BJ (cell line): ENCODE results near the gene KCNJ1. TPM values are rescaled to one million over a fixed set of nuclear protein-coding genes. Genes with fewer than 3 reads are reported as not detected.

Source experiments
- CTCF ChIA-PET: fragments of 350-600 bp; formaldehyde crosslinking; extraction: SDS; loops from one replicate; lab custom pipeline; 2021; ENCODE audit warnings: antibody characterized with exemption, inconsistent platforms; lab: Yijun Ruan, JAX
- POLR2A ChIA-PET: fragments of 300-600 bp; sonication (Branson Sonifier 250); formaldehyde crosslinking; extraction: SDS; loops from one replicate; lab custom pipeline; 2021; ENCODE audit warnings: antibody characterized with exemption; lab: Charles Lee
- DNase-seq: peaks from one replicate; pipeline ENCODE4 v3.0.0-alpha.2; 2011; ENCODE audit warnings: low read depth
- H3K27me3 ChIP-seq: 2 replicates; pipeline ENCODE4 v1.6.0; 2011; ENCODE audit warnings: low read length; ENCODE audit not compliant: control insufficient read depth, insufficient read depth
- H3K36me3 ChIP-seq: 2 replicates; pipeline ENCODE4 v1.5.1; 2011; ENCODE audit warnings: low read length; ENCODE audit not compliant: control insufficient read depth, insufficient read depth
- H3K4me3 ChIP-seq: 2 replicates; pipeline ENCODE4 v1.5.1; 2011; ENCODE audit warnings: low read depth, mild to moderate bottlenecking, control low read depth, low read length
- polyA plus RNA-seq: library from polyadenylated mRNA; depleted of rRNA; stranded (reverse); fragments of >200 nt; gene quantifications from 2 replicates; pipeline ENCODE4 v1.2.3, GENCODE V29; 2011
- TF ChIP-seq, protein P1 (sequence below): IDR thresholded peaks from 2 replicates; pipeline ENCODE4 v1.5.1; 2011; ENCODE audit warnings: low read depth, mild to moderate bottlenecking, control low read depth, inconsistent platforms, low read length, moderate library complexity; ENCODE audit not compliant: insufficient read depth

Gene KCNJ1
- polyA plus RNA-seq, 1 experiment = not detected

DNA sequence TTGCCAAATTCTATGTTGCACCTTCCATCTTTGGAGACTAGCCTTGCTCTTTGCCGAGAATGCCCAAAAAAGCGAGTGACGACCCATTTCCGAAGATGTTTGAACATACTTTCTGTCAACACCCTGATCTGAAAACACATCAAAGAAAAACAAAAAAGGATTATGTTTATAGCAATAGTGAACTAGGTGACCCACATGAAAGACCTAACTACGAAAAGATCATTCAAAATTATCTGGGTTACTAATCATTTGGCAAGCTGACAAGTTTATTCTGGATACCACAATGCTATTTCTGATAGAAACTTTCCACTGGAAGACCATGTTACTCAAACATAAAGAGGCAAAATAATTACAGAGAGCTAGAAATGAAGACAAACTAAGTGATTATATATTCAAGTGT lies 27.0 kb downstream of the KCNJ1 start:
- DNase-seq = no peak
- peaks cover 12% of the 10 kb centered on the region for H3K27me3 ChIP-seq
- H3K36me3 ChIP-seq = no peaks in the 10 kb centered on the region
- TF ChIP-seq, protein P1, sequence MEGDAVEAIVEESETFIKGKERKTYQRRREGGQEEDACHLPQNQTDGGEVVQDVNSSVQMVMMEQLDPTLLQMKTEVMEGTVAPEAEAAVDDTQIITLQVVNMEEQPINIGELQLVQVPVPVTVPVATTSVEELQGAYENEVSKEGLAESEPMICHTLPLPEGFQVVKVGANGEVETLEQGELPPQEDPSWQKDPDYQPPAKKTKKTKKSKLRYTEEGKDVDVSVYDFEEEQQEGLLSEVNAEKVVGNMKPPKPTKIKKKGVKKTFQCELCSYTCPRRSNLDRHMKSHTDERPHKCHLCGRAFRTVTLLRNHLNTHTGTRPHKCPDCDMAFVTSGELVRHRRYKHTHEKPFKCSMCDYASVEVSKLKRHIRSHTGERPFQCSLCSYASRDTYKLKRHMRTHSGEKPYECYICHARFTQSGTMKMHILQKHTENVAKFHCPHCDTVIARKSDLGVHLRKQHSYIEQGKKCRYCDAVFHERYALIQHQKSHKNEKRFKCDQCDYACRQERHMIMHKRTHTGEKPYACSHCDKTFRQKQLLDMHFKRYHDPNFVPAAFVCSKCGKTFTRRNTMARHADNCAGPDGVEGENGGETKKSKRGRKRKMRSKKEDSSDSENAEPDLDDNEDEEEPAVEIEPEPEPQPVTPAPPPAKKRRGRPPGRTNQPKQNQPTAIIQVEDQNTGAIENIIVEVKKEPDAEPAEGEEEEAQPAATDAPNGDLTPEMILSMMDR = no peak
- ChIA-PET CTCF (interaction anchor here (1.0 to 1.8 kb wide), 2 partner anchors 9 to 116 kb away, joined by 5 to 7 read pairs; no protein-coding TSS in a partner anchor), POLR2A (no interaction called here)
- H3K4me3 ChIP-seq = no peak overlapping the region

DNA sequence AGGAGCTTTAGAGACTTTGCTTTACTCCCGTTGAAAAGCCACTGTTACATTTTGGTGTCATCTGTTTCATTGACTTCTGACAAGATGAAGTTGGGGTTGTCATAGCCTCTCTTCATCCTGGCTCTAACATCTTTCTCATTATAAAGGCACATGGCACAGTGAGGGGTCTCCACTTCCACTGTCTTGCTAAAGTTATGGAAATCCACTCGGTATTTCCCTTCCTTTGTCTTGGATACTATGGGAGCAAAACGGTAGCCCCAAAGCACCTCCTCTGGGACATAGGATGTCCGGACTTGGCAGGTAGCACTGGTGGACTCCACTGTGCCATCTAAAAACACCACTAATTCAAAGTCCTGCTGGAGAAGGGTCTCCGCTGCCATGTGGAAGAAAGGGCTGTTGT lies 28.0 kb downstream of the KCNJ1 start:
- TF ChIP-seq, protein P1 = no peak
- ChIA-PET POLR2A (interaction anchor here (0.5 kb wide), 1 partner anchor 40 kb away, joined by 3 read pairs; no protein-coding TSS in a partner anchor), CTCF (interaction anchor here (1.1 kb wide), 1 partner anchor 16 kb away, joined by 4 read pairs; no protein-coding TSS in a partner anchor)
- H3K4me3 ChIP-seq = no peak overlapping the region
- H3K36me3 ChIP-seq = no peaks in the 10 kb centered on the region
- H3K27me3 ChIP-seq = peaks cover 10% of the 10 kb centered on the region
- no peak for DNase-seq

DNA sequence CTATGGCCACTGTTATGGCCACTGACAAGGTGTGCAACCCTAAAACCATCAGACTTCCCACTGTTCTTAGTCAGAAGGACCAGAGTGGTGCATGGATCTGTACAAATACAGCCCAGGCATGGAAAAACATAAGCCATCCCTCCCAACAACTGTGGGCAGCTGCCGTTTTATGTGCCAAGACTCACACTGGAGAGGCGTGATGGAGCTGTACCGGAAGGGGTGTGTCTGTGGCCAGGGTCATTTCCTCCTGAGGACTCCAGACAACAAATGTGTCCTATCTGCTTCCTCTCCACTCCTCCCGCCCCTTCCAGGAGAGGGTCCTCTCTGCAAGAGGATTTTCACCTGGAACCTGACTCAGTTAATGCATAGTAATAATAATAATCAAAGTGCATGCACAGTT lies 29.5 kb downstream of the KCNJ1 start:
- POLR2A ChIA-PET = no interaction called here
- CTCF ChIA-PET = interaction anchor here (0.6 kb wide), 1 partner anchor 28 kb away, joined by 3 read pairs; no protein-coding TSS in a partner anchor
- Histone ChIP-seq H3K27me3 (peaks cover 9% of the 10 kb centered on the region), H3K36me3 (no peaks in the 10 kb centered on the region), H3K4me3 (no peak overlapping the region)
- no peak for DNase-seq
- TF ChIP-seq, protein P1 = no peak

DNA sequence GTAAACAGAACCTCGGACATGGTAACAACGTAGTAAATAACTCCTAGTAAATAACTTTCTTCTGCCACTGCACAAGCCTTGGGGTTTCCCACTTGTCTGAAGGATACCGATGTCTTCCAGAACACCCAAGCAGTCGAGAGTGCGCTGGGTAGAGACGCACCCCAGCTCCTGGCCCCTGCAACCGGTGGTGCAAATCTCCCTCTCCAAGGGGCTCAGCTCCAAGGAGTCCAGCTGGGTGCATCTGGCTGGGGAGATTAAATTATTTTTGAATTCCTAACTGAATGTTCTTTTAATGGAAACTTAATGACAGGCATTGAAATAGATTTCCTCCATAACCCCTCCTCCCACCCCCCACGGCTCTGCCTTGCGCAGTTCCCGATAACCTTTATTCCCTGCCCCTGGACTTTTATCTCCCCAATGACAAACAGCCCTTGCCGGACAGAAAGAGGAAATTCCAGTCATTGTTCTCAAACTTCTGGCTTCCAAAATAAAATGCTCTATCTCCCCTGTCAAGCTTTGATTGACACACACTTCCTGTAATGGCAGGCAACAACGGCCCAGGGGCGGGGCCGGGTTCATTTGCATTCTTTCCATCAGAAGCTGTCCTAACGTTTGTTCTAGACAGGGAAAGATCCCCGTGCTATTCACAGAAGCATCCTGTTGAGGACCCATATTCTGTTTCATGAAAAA lies 31.2 kb downstream of the KCNJ1 start:
- no peak for DNase-seq
- POLR2A ChIA-PET = no interaction called here
- Histone ChIP-seq H3K27me3 (peaks cover 2% of the 10 kb centered on the region), H3K36me3 (no peaks in the 10 kb centered on the region), H3K4me3 (no peak overlapping the region)
- TF ChIP-seq, protein P1 = no peak
- CTCF ChIA-PET = interaction anchor here (1.4 to 6.9 kb wide), 3 partner anchors 10 to 677 kb away, joined by 3 to 58 read pairs (median 3); no protein-coding TSS in a partner anchor

DNA sequence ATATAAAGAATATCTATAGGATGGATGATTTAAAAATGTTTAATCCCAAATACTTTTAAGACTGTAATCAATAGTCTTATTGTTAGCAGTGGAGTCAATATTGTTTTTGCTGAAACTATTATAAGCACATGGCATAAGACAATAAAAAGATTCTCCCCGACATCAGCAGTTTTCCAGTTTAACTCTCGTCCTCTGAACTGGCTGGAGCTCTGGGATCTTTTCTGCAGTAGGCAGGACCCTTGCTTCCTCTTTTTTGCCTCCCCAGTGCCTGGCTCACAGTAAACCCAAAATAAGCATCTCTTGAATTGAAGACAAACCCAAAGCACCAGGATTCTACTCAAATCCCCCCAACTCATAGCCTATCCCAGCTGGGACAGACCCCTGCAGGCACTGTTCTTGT lies 32.9 kb downstream of the KCNJ1 start:
- TF ChIP-seq, protein P1 = no peak
- no peak for DNase-seq
- no peak overlapping the region for H3K4me3 ChIP-seq
- peaks cover 2% of the 10 kb centered on the region for H3K27me3 ChIP-seq
- CTCF ChIA-PET = interaction anchor here (0.5 to 6.9 kb wide), 4 partner anchors 21 to 675 kb away, joined by 3 to 58 read pairs (median 20); no protein-coding TSS in a partner anchor
- POLR2A ChIA-PET = no interaction called here
- H3K36me3 ChIP-seq = no peaks in the 10 kb centered on the region
